NT2/D1 (cell line): ENCODE results near the gene R3HDM4.

Experiments used
- SUZ12 ChIP-seq: IDR thresholded peaks from 2 replicates; pipeline ENCODE4 v1.6.1; 2011; ENCODE audit not compliant: insufficient read length, insufficient read depth; ENCODE audit errors: extremely low read depth
- YY1 ChIP-seq: IDR thresholded peaks from 2 replicates; pipeline ENCODE4 v1.6.1; 2011; ENCODE audit not compliant: insufficient read length, insufficient read depth
- ZNF274 ChIP-seq: IDR thresholded peaks from 2 replicates; pipeline ENCODE4 v1.6.1; 2011; ENCODE audit warnings: mild to moderate bottlenecking, low read depth, low read length

DNA sequence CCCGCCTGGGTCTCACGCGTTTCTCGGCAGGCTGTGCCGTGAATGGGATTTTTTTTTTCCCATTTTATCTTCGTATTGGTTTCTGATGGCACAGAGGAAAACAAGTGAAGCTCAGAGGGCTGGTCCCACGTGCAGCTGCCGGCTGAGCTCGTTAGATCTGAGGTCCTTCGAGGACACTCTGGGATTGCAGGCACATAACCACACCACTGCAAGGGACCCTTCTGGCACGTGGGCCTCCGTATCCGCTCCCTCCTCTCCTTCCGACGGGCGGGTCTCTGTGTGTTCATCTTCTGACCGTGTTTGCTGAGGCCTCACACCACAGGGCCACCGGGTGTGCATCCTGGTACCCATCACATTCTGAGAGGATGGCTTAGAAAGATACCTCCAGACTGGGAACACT, 36.9 kb downstream of the R3HDM4 start:
- TF ChIP-seq YY1 (no peak), ZNF274 (no peak), SUZ12 (no peak)
